Stimulated activated CD4-positive, alpha-beta T cell treated with anti-CD3 and anti-CD28 coated beads, Interleukin-1b, Interleukin-23, amount 100 ng/mL, for 24 hours (primary cell): ENCODE results near the gene M1AP.
"Not testable (repeated sequence)": the region's sequence is repeated elsewhere in the genome, so short reads cannot be mapped to it uniquely, and the experiment has no call there.

ENCODE experiments used
- DNase-seq, 4 experiments: peaks; one replicate each; pipeline ENCODE4 v3.0.0-alpha.2; 2020; ENCODE audit warnings: low read depth in 4 of 4, low spot score in 1 of 4

The M1AP gene

DNA sequence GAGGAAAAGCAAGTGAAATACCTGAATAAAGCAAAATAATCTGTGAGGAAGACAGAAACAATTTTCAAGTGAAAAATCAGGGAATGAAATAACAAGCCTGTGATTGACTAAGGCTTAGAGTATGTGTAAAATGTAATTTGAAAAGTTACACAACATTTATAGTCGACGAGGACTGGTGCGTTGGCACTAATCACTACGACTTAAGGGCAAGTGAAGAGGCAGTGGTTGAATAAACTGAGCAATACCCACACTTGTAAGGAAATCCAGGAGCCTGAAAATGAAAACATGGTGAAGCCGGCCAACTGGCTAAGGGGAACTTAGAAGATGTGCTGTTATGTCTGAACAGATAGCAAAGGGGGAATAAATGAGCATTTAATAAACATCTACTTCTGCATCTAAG is 80.2 kb downstream of the M1AP start:
- DNase-seq, result no peak

DNA sequence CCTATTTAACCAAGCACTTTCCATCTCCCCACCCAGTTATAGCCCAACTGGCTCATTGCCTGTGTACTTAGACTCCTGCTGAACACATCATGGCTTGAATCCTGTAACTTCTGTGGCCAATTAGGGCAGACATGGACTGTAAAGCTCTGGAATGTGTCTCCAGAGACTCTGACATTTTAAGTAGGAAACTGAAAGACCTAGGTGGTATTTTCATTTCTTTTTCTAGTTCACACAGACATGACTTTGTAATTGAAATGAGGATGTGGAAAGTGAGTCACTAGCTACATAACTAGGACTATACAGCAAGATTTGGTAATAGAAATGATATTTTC is 81.4 kb downstream of the M1AP start:
- no peak for DNase-seq

GRCh38 chr2:74566076-74566753 is 81.9 kb downstream of the M1AP start:
- no peak for DNase-seq

DNA sequence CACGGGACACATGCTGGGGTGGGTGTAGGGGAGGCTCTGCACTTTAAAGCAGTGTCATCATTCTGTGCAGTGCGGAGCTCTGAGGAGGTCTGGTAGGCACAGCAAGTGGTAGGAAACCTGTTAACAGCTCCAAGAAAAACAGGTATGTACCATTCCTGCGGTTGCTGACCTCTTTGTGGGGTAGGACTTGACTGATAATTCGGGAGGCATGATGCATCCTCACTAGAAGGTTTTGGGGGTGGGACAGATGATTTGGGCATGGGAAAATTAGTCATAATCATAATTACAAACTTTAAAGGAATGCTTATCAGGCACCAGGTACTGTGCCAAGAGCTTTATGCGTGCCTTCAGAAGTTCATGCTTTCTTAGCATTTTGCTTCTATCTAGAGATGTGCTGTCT is 83.9 kb downstream of the M1AP start:
- DNase-seq, result no peak

DNA sequence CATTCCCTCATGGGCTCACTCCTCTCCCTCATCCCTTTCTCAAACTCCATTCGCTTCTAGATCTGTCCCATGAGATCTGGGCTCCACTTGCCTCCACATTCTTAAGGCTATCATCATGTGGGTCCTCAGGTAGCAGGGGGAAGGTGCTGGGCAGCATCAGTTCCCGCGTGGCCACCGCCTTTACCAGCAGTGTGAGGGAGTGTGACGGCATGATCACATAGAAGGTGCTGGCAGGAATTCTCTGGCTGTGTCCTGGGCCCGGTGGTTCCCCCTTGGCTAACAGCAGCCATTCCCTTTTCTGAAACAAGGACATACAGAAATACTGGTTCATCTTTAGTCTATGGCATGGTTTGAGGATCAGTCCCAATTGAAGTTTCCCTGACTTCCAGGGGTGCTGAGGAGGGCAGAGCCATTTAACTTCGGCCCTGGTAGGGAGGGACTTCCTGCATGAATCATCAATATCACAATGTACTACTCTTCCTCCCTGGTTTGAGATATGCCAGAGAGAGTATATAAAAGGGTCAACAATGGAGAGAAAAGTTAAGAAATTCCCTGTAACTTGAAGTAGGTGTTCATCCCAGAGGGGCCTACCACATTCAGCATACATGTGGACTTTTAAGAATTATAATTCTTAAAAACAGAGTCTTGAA is 85.9 kb downstream of the M1AP start:
- DNase-seq, result no peak

DNA sequence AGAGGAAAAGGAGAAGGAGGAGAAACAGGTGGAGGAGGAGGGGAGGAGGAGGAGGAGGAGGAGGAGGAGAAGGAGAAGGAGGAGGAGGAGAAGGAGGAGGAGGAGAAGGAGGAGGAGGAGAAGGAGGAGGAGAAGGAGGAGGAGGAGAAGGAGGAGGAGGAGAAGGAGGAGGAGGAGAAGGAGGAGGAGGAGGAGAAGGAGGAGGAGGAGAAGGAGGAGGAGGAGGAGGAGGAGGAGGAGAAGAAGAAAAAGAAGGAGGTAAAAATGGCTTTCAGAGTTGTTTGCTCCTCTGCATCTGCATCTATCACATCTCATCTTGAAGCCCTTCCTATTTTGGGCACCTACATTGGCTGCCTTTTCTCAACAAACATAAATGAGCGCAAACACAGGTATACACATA is 87.1 kb downstream of the M1AP start:
- DNase-seq, result not testable (repeated sequence)

DNA sequence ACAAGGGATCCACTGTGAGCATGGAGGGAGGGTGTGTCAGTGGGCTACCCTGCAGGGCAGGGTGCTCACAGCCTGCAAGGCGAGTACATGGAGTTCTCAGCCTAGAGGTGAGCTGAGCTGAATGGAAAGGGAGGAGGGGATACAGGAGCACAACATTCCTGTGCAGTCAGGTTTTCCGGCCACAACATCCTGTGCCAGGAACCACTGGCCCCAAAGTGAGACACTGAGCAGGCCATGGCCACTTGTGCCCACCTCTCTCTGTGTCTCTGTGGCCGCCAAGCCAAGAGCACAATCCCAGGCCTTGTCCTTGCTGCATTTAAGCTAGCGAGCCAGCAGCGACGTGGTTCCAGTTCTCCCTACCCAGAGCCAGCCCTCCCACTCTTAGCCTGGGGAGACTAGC is 87.5 kb downstream of the M1AP start:
- no peak for DNase-seq

DNA sequence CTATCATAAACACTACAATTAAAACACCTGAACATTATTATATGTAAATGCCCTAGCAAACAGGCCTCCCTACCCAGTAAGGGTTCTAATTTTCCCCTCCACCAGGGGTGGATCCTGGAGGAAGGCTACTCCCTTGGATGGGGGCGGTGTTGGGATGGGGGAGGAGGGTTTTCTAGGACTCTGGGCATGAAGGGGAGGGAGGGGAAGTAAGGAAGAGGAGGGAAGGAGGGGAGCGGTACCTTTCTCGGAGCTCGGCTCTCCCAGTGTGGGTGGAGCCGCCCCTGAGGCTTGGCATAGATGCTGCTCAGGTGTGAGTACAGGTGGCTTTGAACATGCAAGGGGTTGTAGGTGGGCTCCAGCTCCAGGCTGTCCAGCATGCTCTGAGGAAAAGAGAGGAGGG is 88.2 kb downstream of the M1AP start:
- DNase-seq, result no peak

GRCh38 chr2:74558284-74559230 is 89.6 kb downstream of the M1AP start:
- no peak for DNase-seq

GRCh38 chr2:74556831-74557370 is 91.2 kb downstream of the M1AP start:
- DNase-seq, result no peak

GRCh38 chr2:74556159-74556558 is 92.0 kb downstream of the M1AP start:
- no peak for DNase-seq

GRCh38 chr2:74555610-74556103 is 92.5 kb downstream of the M1AP start:
- no peak for DNase-seq

GRCh38 chr2:74554820-74555531 is 93.2 kb downstream of the M1AP start:
- DNase-seq, result peak in 1 of 4 experiments; percentile 22

- DNase-seq, result peak; percentile 62 to 84 (median 75)
Observed at GRCh38 chr2:74553892-74554819, 94.0 kb downstream of the M1AP start, which contains the start of the genes DOK1 and LOXL3. Gene DOK1 (plus strand): TSS chr2:74554720. CDS start chr2:74554755, 35 bp downstream. Gene LOXL3 (minus strand): TSS chr2:74553942. CDS start chr2:74552634, 1,308 bp downstream.

GRCh38 chr2:74552914-74553811 is 95.0 kb downstream of the M1AP start:
- DNase-seq, result no peak

GRCh38 chr2:74551942-74552913 is 95.9 kb downstream of the M1AP start:
- DNase-seq, result no peak

DNA sequence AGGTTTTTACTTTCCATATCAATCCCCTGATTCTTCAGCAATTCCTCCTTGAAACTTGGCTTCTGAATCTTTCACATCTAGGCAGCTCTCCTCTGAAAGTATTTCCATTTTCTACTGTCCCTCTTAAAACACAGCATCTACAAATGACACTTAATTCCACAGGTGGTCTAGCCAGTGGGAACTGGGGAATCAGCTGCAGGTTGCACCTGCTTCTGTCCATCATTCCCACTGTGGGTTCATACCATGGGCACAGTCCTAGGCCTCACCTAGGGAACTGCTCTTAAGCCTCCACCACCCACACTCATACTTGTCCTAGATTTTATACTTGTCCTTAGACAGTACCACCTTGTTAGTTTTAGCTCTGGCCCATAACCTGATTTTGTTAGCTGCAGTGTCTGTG is 96.6 kb downstream of the M1AP start:
- no peak for DNase-seq
